HUES6 (cell line): ENCODE measurements around the gene NTN1.

Experiments
- H3K27ac ChIP-seq: 2 replicates; pipeline ENCODE4 v1.7.0; 2013; ENCODE audit warnings: low read depth, mild to moderate bottlenecking, low read length, inconsistent platforms
- H3K27me3 ChIP-seq: 2 replicates; pipeline ENCODE4 v1.6.1; 2013; ENCODE audit warnings: low read length; ENCODE audit not compliant: control insufficient read depth, insufficient read depth
- H3K36me3 ChIP-seq: 2 replicates; pipeline ENCODE4 v1.6.1; 2013; ENCODE audit warnings: low read length; ENCODE audit not compliant: control insufficient read depth, insufficient read depth
- H3K4me1 ChIP-seq: 2 replicates; pipeline ENCODE4 v1.6.1; 2013; ENCODE audit warnings: low read length; ENCODE audit not compliant: control insufficient read depth, insufficient read depth
- H3K4me3 ChIP-seq: 2 replicates; pipeline ENCODE4 v1.5.1; 2013; ENCODE audit warnings: low read depth, low read length
- H3K9ac ChIP-seq: one replicate; pipeline ENCODE4 v1.6.1; 2013; ENCODE audit warnings: mild to moderate bottlenecking, low read length
- H3K9me3 ChIP-seq: 2 replicates; pipeline ENCODE4 v1.6.1; 2013; ENCODE audit warnings: low read depth, low read length; ENCODE audit not compliant: control insufficient read depth, insufficient read depth

NTN1 gene

GRCh38 chr17:9038380-9038779 is 17.1 kb downstream of the NTN1 start:
- no peaks in the 10 kb centered on the region for H3K27me3 ChIP-seq
- no peak overlapping the region for H3K27ac ChIP-seq
- no peak overlapping the region for H3K4me3 ChIP-seq
- H3K9ac ChIP-seq = no peak overlapping the region
- H3K4me1 ChIP-seq = no peaks in the 10 kb centered on the region; the same call in 1 of the 2 replicates
- H3K9me3 ChIP-seq = peaks cover 8% of the 10 kb centered on the region; the same call in 1 of the 2 replicates
- H3K36me3 ChIP-seq = no peaks in the 10 kb centered on the region

- Histone ChIP-seq H3K9ac (no peak overlapping the region), H3K9me3 (peaks cover 13% of the 10 kb centered on the region; the same call in 1 of the 2 replicates), H3K27me3 (no peaks in the 10 kb centered on the region), H3K4me1 (peaks cover 5% of the 10 kb centered on the region; the same call in 1 of the 2 replicates), H3K27ac (no peak overlapping the region), H3K36me3 (no peaks in the 10 kb centered on the region), H3K4me3 (no peak overlapping the region)
Observed at GRCh38 chr17:9044772-9045463, 23.6 kb downstream of the NTN1 start.

- peak overlapping the region; percentile 22 for H3K9ac ChIP-seq
- H3K36me3 ChIP-seq = no peaks in the 10 kb centered on the region
- H3K9me3 ChIP-seq = peaks cover 11% of the 10 kb centered on the region; the same call in 1 of the 2 replicates
- H3K4me1 ChIP-seq = peaks cover 44% of the 10 kb centered on the region
- no peak overlapping the region for H3K4me3 ChIP-seq
- peak overlapping the region; percentile 37; the same call in 1 of the 2 replicates for H3K27ac ChIP-seq
- H3K27me3 ChIP-seq = peaks cover 29% of the 10 kb centered on the region
Observed at GRCh38 chr17:9050801-9051401, 29.6 kb downstream of the NTN1 start.

- Histone ChIP-seq H3K27me3 (peaks cover 31% of the 10 kb centered on the region), H3K36me3 (no peaks in the 10 kb centered on the region)
Observed at GRCh38 chr17:9051561-9051960, 30.3 kb downstream of the NTN1 start.

GRCh38 chr17:9052921-9053320 is 31.6 kb downstream of the NTN1 start:
- Histone ChIP-seq H3K4me3 (no peak overlapping the region), H3K36me3 (no peaks in the 10 kb centered on the region), H3K4me1 (peaks cover 44% of the 10 kb centered on the region), H3K27ac (no peak overlapping the region), H3K9ac (peak overlapping the region; percentile 16), H3K9me3 (peaks cover 11% of the 10 kb centered on the region; the same call in 1 of the 2 replicates), H3K27me3 (peaks cover 34% of the 10 kb centered on the region)

More at GRCh38 chr17:9051561-9051960, 30.3 kb downstream of the NTN1 start:
- Histone ChIP-seq H3K9me3 (peaks cover 11% of the 10 kb centered on the region; the same call in 1 of the 2 replicates), H3K4me3 (no peak overlapping the region), H3K9ac (no peak overlapping the region), H3K4me1 (peaks cover 44% of the 10 kb centered on the region), H3K27ac (peak overlapping the region; percentile 37; the same call in 1 of the 2 replicates)

GRCh38 chr17:9053406-9053805 is 32.1 kb downstream of the NTN1 start:
- Histone ChIP-seq H3K4me1 (peaks cover 44% of the 10 kb centered on the region), H3K27me3 (peaks cover 34% of the 10 kb centered on the region), H3K9ac (peak overlapping the region; percentile 88), H3K27ac (peak overlapping the region; percentile 80; the same call in 1 of the 2 replicates), H3K4me3 (no peak overlapping the region), H3K9me3 (peaks cover 8% of the 10 kb centered on the region; the same call in 1 of the 2 replicates), H3K36me3 (no peaks in the 10 kb centered on the region)

GRCh38 chr17:9054126-9054975 is 33.0 kb downstream of the NTN1 start:
- H3K36me3 ChIP-seq = no peaks in the 10 kb centered on the region
- peak overlapping the region; percentile 39 for H3K4me3 ChIP-seq
- peak overlapping the region; percentile 80; the same call in 1 of the 2 replicates for H3K27ac ChIP-seq
- peaks cover 34% of the 10 kb centered on the region for H3K27me3 ChIP-seq
- H3K9me3 ChIP-seq = peaks cover 3% of the 10 kb centered on the region; the same call in 1 of the 2 replicates
- H3K4me1 ChIP-seq = peaks cover 44% of the 10 kb centered on the region
- peak overlapping the region; percentile 88 for H3K9ac ChIP-seq

GRCh38 chr17:9055281-9055680 is 34.0 kb downstream of the NTN1 start:
- Histone ChIP-seq H3K36me3 (no peaks in the 10 kb centered on the region), H3K4me1 (peaks cover 44% of the 10 kb centered on the region)

GRCh38 chr17:9056566-9056965 is 35.3 kb downstream of the NTN1 start:
- no peak overlapping the region for H3K9ac ChIP-seq
- no peak overlapping the region for H3K4me3 ChIP-seq
- H3K4me1 ChIP-seq = peaks cover 34% of the 10 kb centered on the region
- no peak overlapping the region for H3K27ac ChIP-seq
- no peaks in the 10 kb centered on the region for H3K9me3 ChIP-seq
- no peaks in the 10 kb centered on the region for H3K36me3 ChIP-seq
- peaks cover 34% of the 10 kb centered on the region for H3K27me3 ChIP-seq

More at GRCh38 chr17:9055281-9055680, 34.0 kb downstream of the NTN1 start:
- Histone ChIP-seq H3K27me3 (peaks cover 34% of the 10 kb centered on the region), H3K4me3 (peak overlapping the region; percentile 37), H3K27ac (peak overlapping the region; percentile 36; the same call in 1 of the 2 replicates), H3K9ac (peak overlapping the region; percentile 88), H3K9me3 (no peaks in the 10 kb centered on the region)

- no peaks in the 10 kb centered on the region for H3K36me3 ChIP-seq
- no peaks in the 10 kb centered on the region for H3K9me3 ChIP-seq
- peaks cover 34% of the 10 kb centered on the region for H3K27me3 ChIP-seq
- peaks cover 36% of the 10 kb centered on the region for H3K4me1 ChIP-seq
- H3K4me3 ChIP-seq = no peak overlapping the region
- H3K9ac ChIP-seq = no peak overlapping the region
- H3K27ac ChIP-seq = no peak overlapping the region
Observed at GRCh38 chr17:9057310-9057709, 36.0 kb downstream of the NTN1 start.
